CD14-positive monocyte (primary cell): ENCODE measurements around the gene PLEKHA3. TPM values are rescaled to one million over a fixed set of nuclear protein-coding genes. Genes with fewer than 3 reads are reported as not detected.

ENCODE experiments used
- DNase-seq, 3 donors: peaks; one replicate each; pipeline ENCODE4 v3.0.0-alpha.2; 2011 to 2022
- H2AFZ ChIP-seq: 2 replicates; pipeline ENCODE4 v1.6.0; 2012; ENCODE audit warnings: mild to moderate bottlenecking, low read depth, low read length, inconsistent platforms; ENCODE audit not compliant: insufficient read depth, poor library complexity, severe bottlenecking
- H3K27ac ChIP-seq, 2 donors: 1 replicate in 1 of 2; 2 replicates in 1 of 2; pipeline ENCODE4 v1.5.1; 2012 to 2013; ENCODE audit warnings: low read length in 2 of 2, control low read depth in 1 of 2, inconsistent platforms in 1 of 2, low read depth in 1 of 2, mild to moderate bottlenecking in 1 of 2
- H3K27me3 ChIP-seq, 2 donors: one replicate each; pipeline versions ENCODE4 v1.6.0 to v1.6.1; 2011 to 2013; ENCODE audit warnings: low read length in 2 of 2; ENCODE audit not compliant: control insufficient read depth in 2 of 2, insufficient read depth in 2 of 2
- H3K36me3 ChIP-seq, 2 donors: replicated peaks in 1 of 2; 1 replicate in 1 of 2; 2 replicates in 1 of 2; pipeline versions ENCODE4 v1.5.1 to v1.6.1; 2012 to 2013; ENCODE audit warnings: low read length in 2 of 2, control low read depth in 1 of 2, inconsistent platforms in 1 of 2, mild to moderate bottlenecking in 1 of 2; ENCODE audit not compliant: insufficient read depth in 2 of 2, control insufficient read depth in 1 of 2
- H3K4me1 ChIP-seq, 2 donors: 1 replicate in 1 of 2; 2 replicates in 1 of 2; pipeline versions ENCODE4 v1.5.1 to v1.6.1; 2012 to 2013; ENCODE audit warnings: low read length in 2 of 2, control low read depth in 1 of 2, inconsistent platforms in 1 of 2, mild to moderate bottlenecking in 1 of 2, moderate library complexity in 1 of 2; ENCODE audit not compliant: insufficient read depth in 2 of 2, control insufficient read depth in 1 of 2
- H3K4me2 ChIP-seq: replicated peaks from 2 replicates; pipeline ENCODE3; 2012; ENCODE audit warnings: low read length, moderate library complexity, mild to moderate bottlenecking; ENCODE audit not compliant: poor library complexity, severe bottlenecking; ENCODE audit errors: extremely low read depth
- H3K4me3 ChIP-seq, 3 experiments: fragments of 200-600 bp in 1 of 3; sonication (generic) in 1 of 3; replicated peaks in 1 of 3; 1 replicate in 2 of 3; 2 replicates in 1 of 3; pipeline ENCODE4 v1.5.1; 2011 to 2013; ENCODE audit warnings: low read length in 3 of 3, mild to moderate bottlenecking in 3 of 3, control low read depth in 2 of 3, low read depth in 2 of 3, inconsistent platforms in 1 of 3, moderate library complexity in 1 of 3
- H3K79me2 ChIP-seq: 2 replicates; pipeline ENCODE4 v1.6.0; 2012; ENCODE audit warnings: mild to moderate bottlenecking, control low read depth, inconsistent platforms, low read length, moderate library complexity; ENCODE audit not compliant: insufficient read depth
- H3K9ac ChIP-seq: 2 replicates; pipeline ENCODE4 v1.6.0; 2017; ENCODE audit warnings: low read length, mild to moderate bottlenecking; ENCODE audit not compliant: insufficient read depth, poor library complexity, severe bottlenecking
- H3K9me3 ChIP-seq, 2 donors: replicated peaks in 1 of 2; 1 replicate in 1 of 2; 2 replicates in 1 of 2; pipeline versions ENCODE4 v1.5.1 to v1.6.1; 2012 to 2013; ENCODE audit warnings: low read length in 2 of 2, control low read depth in 1 of 2; ENCODE audit not compliant: control insufficient read depth in 1 of 2, insufficient read depth in 1 of 2
- H4K20me1 ChIP-seq: 2 replicates; pipeline ENCODE4 v1.6.0; 2012; ENCODE audit warnings: mild to moderate bottlenecking, low read length, control low read depth, moderate library complexity; ENCODE audit not compliant: insufficient read depth
- H3K27ac Mint-ChIP-seq, 7 donors: one replicate each; pipeline ENCODE4 v1.8.0; 2020; ENCODE audit warnings: mild to moderate bottlenecking in 7 of 7, mixed read lengths in 7 of 7, moderate library complexity in 6 of 7, inconsistent platforms in 2 of 7
- H3K27me3 Mint-ChIP-seq, 3 donors: one replicate each; pipeline ENCODE4 v1.8.0; 2021 to 2022; ENCODE audit warnings: low read depth in 3 of 3, mild to moderate bottlenecking in 3 of 3, mixed read lengths in 3 of 3, moderate library complexity in 3 of 3, inconsistent platforms in 1 of 3
- H3K36me3 Mint-ChIP-seq, 2 donors: one replicate each; pipeline ENCODE4 v1.8.0; 2020; ENCODE audit warnings: mixed read lengths in 2 of 2, inconsistent platforms in 1 of 2, mild to moderate bottlenecking in 1 of 2
- H3K4me1 Mint-ChIP-seq: one replicate; pipeline ENCODE4 v1.8.0; 2020; ENCODE audit warnings: mild to moderate bottlenecking, mixed read lengths
- H3K4me3 Mint-ChIP-seq, 2 donors: one replicate each; pipeline ENCODE4 v1.8.0; 2020; ENCODE audit warnings: mild to moderate bottlenecking in 2 of 2, mixed read lengths in 2 of 2, moderate library complexity in 1 of 2
- H3K9me3 Mint-ChIP-seq, 7 donors: one replicate each; pipeline ENCODE4 v1.8.0; 2020 to 2022; ENCODE audit warnings: mixed read lengths in 7 of 7, mild to moderate bottlenecking in 6 of 7, moderate library complexity in 6 of 7, inconsistent platforms in 2 of 7
- CTCF ChIP-seq: fragments of 200-600 bp; IDR thresholded peaks from one replicate; pipeline ENCODE4 v1.8.0; 2022; ENCODE audit warnings: antibody characterized with exemption, mild to moderate bottlenecking
- WGBS: methylation state at CpG from one replicate; pipeline ENCODE4 v1.1.5; 2013; ENCODE audit warnings: missing lambda C conversion rate; ENCODE audit not compliant: insufficient coverage; 5-methylcytosine and 5-hydroxymethylcytosine counted together
- intact Hi-C, 2 donors: fragments of 100-400 bp; cut with micrococcal nuclease; formaldehyde crosslinking; loops; one replicate each; pipeline versions ENCODE4 v1.15.0 to v1.15.1; 2023
- polyA plus RNA-seq, 3 donors: library from polyadenylated mRNA; depleted of rRNA in 1 of 3; unstranded in 2 of 3; stranded (reverse) in 1 of 3; fragments of 300-500 nt in 2 of 3; fragments of >200 nt in 1 of 3; fragmentation: Illumina TruSeq in 2 of 3; gene quantifications; 1 replicate in 2 of 3; 2 replicates in 1 of 3; pipeline ENCODE4 v1.2.3, GENCODE V29; 2012 to 2021

Gene PLEKHA3
- polyA plus RNA-seq, 3 donors, result 5.3 to 14.1 (median 13.4) TPM

GRCh38 chr2:178502751-178503150, 22.5 kb downstream of the PLEKHA3 start:
- H3K4me1 Mint-ChIP-seq, result no peaks in the 10 kb centered on the region
- H3K36me3 ChIP-seq, result peaks cover 82 to 89% of the 10 kb centered on the region in 2 donors

GRCh38 chr2:178506101-178506500, 25.8 kb downstream of the PLEKHA3 start:
- Histone ChIP-seq H3K36me3 (peaks cover 60 to 80% of the 10 kb centered on the region in 2 donors), H3K79me2 (no peaks in the 10 kb centered on the region), H2AFZ (no peak overlapping the region), H4K20me1 (no peaks in the 10 kb centered on the region), H3K9ac (no peak overlapping the region), H3K4me3 (no peak overlapping the region), H3K9me3 (no peaks in the 10 kb centered on the region), H3K4me2 (no peak overlapping the region), H3K27me3 (no peaks in the 10 kb centered on the region), H3K4me1 (no peaks in the 10 kb centered on the region), H3K27ac (peak overlapping the region in 1 of 2 donors; percentile 12)
- no CpG with 5 or more reads among the region's 1 CpG for WGBS
- Mint-ChIP-seq H3K9me3 (no peaks in the 10 kb centered on the region), H3K27me3 (no peaks in the 10 kb centered on the region), H3K36me3 (peaks cover 69 to 75% of the 10 kb centered on the region in 2 donors), H3K4me3 (no peak overlapping the region), H3K27ac (no peak overlapping the region), H3K4me1 (peaks cover 2% of the 10 kb centered on the region)
- no peak for TF ChIP-seq CTCF
- intact Hi-C loops, result no loop called here
- no peak for DNase-seq

More at GRCh38 chr2:178502751-178503150, 22.5 kb downstream of the PLEKHA3 start:
- Mint-ChIP-seq H3K36me3 (peaks cover 77 to 79% of the 10 kb centered on the region in 2 donors), H3K4me3 (no peak overlapping the region), H3K9me3 (no peaks in the 10 kb centered on the region), H3K27me3 (no peaks in the 10 kb centered on the region), H3K27ac (no peak overlapping the region)
- no peak for TF ChIP-seq CTCF
- H3K27ac ChIP-seq, result no peak overlapping the region
- no peak overlapping the region for H2AFZ ChIP-seq
- H3K27me3 ChIP-seq, result no peaks in the 10 kb centered on the region
- H3K9me3 ChIP-seq, result no peaks in the 10 kb centered on the region
- no peaks in the 10 kb centered on the region for H3K79me2 ChIP-seq
- intact Hi-C loops, result no loop called here
- H3K4me2 ChIP-seq, result no peak overlapping the region
- H3K4me3 ChIP-seq, result no peak overlapping the region
- H4K20me1 ChIP-seq, result no peaks in the 10 kb centered on the region
- no peak for DNase-seq
- H3K9ac ChIP-seq, result no peak overlapping the region
- H3K4me1 ChIP-seq, result no peaks in the 10 kb centered on the region
- WGBS, result no CpG with 5 or more reads among the region's 4 CpGs
